ENCODE measurements around the gene NSUN4. TPM values are rescaled to one million over a fixed set of nuclear protein-coding genes. Genes with fewer than 3 reads are reported as not detected.

Gene NSUN4
- total RNA-seq, 4 donors from 2014 or later: 11.4 to 24.5 (median 18.4) TPM

DNA sequence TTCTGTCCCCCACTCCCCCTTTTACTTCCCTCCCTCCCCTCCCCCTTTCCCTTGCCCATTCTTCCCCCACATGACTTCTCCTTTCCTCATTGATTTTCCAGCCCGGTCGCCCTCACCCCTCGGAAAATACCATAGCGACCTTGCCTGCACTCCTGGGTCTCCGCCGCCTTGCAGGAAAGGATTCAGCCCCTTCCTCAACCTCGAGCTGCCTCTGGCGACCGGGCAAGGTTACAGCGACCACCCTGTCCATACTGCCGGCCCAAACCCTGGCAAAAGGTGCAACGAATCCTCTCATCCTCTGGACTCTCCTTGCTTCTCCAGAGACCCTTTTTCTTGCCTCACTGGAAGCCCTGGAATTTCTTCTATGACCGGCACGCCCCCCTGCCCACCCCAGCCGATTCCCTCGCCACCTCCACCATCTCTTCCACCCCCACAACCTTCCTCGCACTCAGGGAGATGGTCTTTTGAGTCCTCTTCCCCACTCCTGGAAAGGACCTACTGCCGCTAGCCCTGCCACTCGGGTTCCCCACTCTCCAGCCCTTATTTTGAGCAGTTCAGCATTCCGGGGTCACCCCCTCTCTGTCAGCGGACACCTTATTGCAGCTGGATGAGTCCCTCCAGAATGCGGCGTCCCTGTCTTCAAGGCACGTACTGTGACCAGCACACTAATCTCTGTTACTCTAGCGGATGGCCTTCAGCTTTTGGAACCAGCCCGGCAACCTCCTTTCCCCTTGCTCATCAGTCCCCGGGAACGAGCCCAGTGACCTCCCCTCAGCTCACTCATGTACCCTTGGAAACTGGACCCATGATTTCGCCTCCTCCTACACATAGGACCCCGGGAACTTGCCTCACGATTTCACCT lies 846 bp downstream of the NSUN4 start:
- no peak for ATAC-seq
- WGBS, 2 donors (ENCODE audit: low coverage in 1 of 2): 32 to 57% methylated on average over 19 to 22 of the region's 31 CpGs
- H3K27ac ChIP-seq: peak overlapping the region; percentile 89 to 98 (median 98)

DNA sequence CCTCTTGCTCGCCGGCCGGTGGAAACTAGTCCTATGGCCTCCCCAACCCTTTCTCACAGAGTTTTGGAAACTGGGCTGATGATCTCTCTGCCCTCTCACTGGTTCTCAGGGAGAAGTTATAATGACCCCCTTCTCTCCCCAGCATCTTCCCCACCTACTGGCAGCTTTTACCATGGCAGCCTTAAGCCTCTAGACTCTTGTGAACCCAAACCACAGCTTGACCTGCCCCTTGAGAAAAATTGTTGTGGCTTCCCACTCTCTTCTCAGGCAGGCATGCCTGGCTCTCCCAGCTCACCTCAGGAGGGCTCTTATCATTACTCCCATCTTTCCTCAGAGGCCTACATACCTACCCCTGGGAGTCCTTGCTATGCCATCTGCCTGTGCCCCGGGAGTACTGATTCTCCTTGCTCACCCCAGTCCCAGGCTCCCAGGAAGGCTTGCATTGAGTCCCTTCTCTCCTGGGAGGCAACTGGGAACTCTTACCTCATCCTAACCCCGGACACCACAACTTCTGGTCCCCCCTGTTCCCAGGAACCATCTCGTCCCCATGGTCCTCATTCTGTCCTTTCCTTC lies 1.6 kb downstream of the NSUN4 start:
- Histone ChIP-seq H3K27ac (peak overlapping the region in 3 of 4 donors; percentile 97 to 98 (median 98)), H3K36me3 (peaks cover 0 to 52% of the 10 kb centered on the region in 2 donors), H3K27me3 (no peaks in the 10 kb centered on the region), H3K4me1 (peaks cover 0 to 22% (median 9%) of the 10 kb centered on the region in 3 donors), H3K9me3 (no peaks in the 10 kb centered on the region), H3K4me3 (no peak overlapping the region)
- TF ChIP-seq, protein P1, sequence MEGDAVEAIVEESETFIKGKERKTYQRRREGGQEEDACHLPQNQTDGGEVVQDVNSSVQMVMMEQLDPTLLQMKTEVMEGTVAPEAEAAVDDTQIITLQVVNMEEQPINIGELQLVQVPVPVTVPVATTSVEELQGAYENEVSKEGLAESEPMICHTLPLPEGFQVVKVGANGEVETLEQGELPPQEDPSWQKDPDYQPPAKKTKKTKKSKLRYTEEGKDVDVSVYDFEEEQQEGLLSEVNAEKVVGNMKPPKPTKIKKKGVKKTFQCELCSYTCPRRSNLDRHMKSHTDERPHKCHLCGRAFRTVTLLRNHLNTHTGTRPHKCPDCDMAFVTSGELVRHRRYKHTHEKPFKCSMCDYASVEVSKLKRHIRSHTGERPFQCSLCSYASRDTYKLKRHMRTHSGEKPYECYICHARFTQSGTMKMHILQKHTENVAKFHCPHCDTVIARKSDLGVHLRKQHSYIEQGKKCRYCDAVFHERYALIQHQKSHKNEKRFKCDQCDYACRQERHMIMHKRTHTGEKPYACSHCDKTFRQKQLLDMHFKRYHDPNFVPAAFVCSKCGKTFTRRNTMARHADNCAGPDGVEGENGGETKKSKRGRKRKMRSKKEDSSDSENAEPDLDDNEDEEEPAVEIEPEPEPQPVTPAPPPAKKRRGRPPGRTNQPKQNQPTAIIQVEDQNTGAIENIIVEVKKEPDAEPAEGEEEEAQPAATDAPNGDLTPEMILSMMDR (IDR thresholded peaks at IDR 0.05): no peak
- TF ChIP-seq EP300 (IDR thresholded peaks at IDR 0.05): no peak
- no peak for TF ChIP-seq POLR2A (IDR thresholded peaks at IDR 0.05)
- no peak for TF ChIP-seq POLR2AphosphoS5 (IDR thresholded peaks at IDR 0.05)
- ATAC-seq: no peak
- 83 to 90% methylated on average over 2 to 3 of the region's 6 CpGs for WGBS, 2 donors (ENCODE audit: low coverage in 1 of 2)

More for the DNA sequence above, 846 bp downstream of the NSUN4 start:
- peaks cover 0 to 45% of the 10 kb centered on the region in 2 donors for H3K36me3 ChIP-seq
- H3K9me3 ChIP-seq: no peaks in the 10 kb centered on the region
- no peaks in the 10 kb centered on the region for H3K27me3 ChIP-seq
- no peak for TF ChIP-seq POLR2AphosphoS5 (IDR thresholded peaks at IDR 0.05)
- TF ChIP-seq, protein P1 (IDR thresholded peaks at IDR 0.05): no peak
- TF ChIP-seq POLR2A (IDR thresholded peaks at IDR 0.05): no peak
- TF ChIP-seq EP300 (IDR thresholded peaks at IDR 0.05): no peak
- peak overlapping the region; percentile 37 to 76 for H3K4me3 ChIP-seq
- peaks cover 0 to 22% (median 9%) of the 10 kb centered on the region in 3 donors for H3K4me1 ChIP-seq

DNA sequence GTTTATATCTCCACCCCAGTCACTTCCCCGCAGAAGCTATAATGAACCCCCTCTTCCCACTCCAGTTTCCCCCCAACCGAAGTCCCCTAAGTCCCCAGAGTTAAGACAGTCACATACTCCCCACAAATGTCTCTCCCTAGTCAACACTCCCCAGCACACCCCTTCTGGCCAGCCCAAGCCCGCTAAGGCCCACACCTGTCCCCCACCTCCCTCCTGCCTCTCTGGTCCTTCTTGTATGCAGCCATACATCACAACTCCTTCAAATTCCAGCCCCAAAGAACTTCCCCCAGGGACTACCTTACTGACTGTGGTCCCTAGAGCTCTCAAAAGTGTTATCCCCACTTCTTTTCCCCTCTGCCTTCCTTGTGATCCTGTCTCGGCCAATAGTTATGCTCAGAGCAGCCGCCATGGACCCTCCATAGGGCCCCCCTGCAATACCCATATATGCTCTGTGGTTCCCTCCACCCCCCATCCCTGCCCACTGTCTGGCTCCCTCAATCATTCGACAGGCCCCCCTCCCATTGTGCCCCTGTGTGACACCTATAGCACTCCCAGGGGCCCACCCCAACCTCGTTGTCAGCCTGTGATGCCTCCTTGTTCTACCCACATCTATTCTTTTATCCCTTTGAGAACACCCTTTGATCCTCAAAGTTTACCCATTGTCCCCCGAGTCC lies 2.2 kb downstream of the NSUN4 start:
- no peak for ATAC-seq
- TF ChIP-seq, protein P1 (IDR thresholded peaks at IDR 0.05): no peak
- TF ChIP-seq EP300 (IDR thresholded peaks at IDR 0.05) (no peak), POLR2A (IDR thresholded peaks at IDR 0.05) (no peak), POLR2AphosphoS5 (IDR thresholded peaks at IDR 0.05) (no peak)
- H3K27me3 ChIP-seq: no peaks in the 10 kb centered on the region
- peaks cover 0 to 26% (median 9%) of the 10 kb centered on the region in 3 donors for H3K4me1 ChIP-seq
- H3K9me3 ChIP-seq: no peaks in the 10 kb centered on the region
- WGBS, 2 donors (ENCODE audit: low coverage in 1 of 2): 81 to 89% methylated on average over 5 to 8 of the region's 8 CpGs
- peak overlapping the region in 2 of 4 donors; percentile 97 to 98 for H3K27ac ChIP-seq
- no peak overlapping the region for H3K4me3 ChIP-seq
- H3K36me3 ChIP-seq: peaks cover 0 to 58% of the 10 kb centered on the region in 2 donors

DNA sequence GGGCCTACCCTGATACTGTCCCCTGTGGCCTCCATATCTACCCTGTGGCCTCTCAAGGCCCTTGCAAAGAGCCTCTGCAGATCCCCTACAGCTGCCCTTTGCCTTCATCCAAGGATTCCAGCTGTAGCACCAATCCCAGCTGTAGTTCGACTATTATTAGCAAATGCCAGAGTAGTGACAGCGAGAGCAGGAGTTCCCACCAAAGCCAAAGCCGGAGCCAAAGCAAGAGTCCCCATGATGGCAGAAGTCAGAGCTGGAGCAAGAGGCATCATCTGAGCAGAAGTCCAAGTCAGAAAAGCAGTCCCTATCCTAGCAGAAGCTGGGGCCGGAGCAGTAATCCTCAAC lies 2.7 kb downstream of the NSUN4 start:
- ATAC-seq: no peak
- H3K27ac ChIP-seq: peak overlapping the region in 1 of 4 donors; percentile 98
- TF ChIP-seq POLR2A (IDR thresholded peaks at IDR 0.05): no peak
- no peak for TF ChIP-seq EP300 (IDR thresholded peaks at IDR 0.05)
- no peak for TF ChIP-seq POLR2AphosphoS5 (IDR thresholded peaks at IDR 0.05)

DNA sequence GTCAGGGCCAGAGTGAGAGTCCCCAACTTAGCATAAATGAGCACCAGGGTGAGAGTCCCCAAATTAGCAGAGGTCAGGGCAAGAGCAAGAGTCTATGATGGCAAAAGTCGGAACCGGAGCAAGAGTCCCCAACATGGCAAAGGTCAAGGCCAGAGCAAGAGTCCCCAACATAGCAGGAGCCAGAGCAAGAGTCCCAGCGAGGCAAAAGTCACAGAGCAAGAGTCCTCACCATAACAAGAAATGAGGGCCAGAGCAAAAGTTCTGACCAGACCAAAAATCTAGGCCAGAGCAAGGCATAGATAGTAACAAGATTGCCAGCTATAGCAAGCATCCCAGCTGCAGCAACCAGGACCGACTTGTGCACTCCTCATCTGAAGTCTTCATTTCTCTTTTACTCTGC lies 3.1 kb downstream of the NSUN4 start:
- Histone ChIP-seq H3K27ac (peak overlapping the region in 1 of 4 donors; percentile 98), H3K36me3 (peaks cover 0 to 60% of the 10 kb centered on the region in 2 donors), H3K27me3 (no peaks in the 10 kb centered on the region), H3K4me1 (peaks cover 0 to 32% (median 9%) of the 10 kb centered on the region in 3 donors), H3K4me3 (no peak overlapping the region), H3K9me3 (no peaks in the 10 kb centered on the region)
- no peak for ATAC-seq
- TF ChIP-seq POLR2A (IDR thresholded peaks at IDR 0.05) (no peak), EP300 (IDR thresholded peaks at IDR 0.05) (no peak), POLR2AphosphoS5 (IDR thresholded peaks at IDR 0.05) (no peak)
- TF ChIP-seq, protein P1 (IDR thresholded peaks at IDR 0.05): no peak
- WGBS, 2 donors (ENCODE audit: low coverage in 1 of 2): 80 to 84% methylated on average over 1 to 3 of the region's 4 CpGs

More for the DNA sequence above, 2.7 kb downstream of the NSUN4 start:
- H3K4me1 ChIP-seq: peaks cover 0 to 31% (median 9%) of the 10 kb centered on the region in 3 donors
- no peaks in the 10 kb centered on the region for H3K27me3 ChIP-seq
- H3K36me3 ChIP-seq: peaks cover 0 to 60% of the 10 kb centered on the region in 2 donors
- H3K4me3 ChIP-seq: no peak overlapping the region
- no CpG with 5 or more reads among the region's 4 CpGs for WGBS, 2 donors (ENCODE audit: low coverage in 1 of 2)
- H3K9me3 ChIP-seq: no peaks in the 10 kb centered on the region

Measured in gastroesophageal sphincter (tissue), 4 donors.